GM18507 (cell line): ENCODE data around the gene CHD5.

Experiments
- DNase-seq: peaks from one replicate; pipeline ENCODE4 v3.0.0; 2011; ENCODE audit warnings: low read depth; ENCODE audit not compliant: insufficient read length; ENCODE audit errors: extremely low spot score
- FAIRE-seq: peaks from 2 replicates; lab custom pipeline; 2011; peaks lifted over from hg19 to GRCh38; lab: Jason Lieb, UNC

Gene CHD5

GRCh38 chr1:6105218-6105679 is 74.9 kb downstream of the CHD5 start:
- DNase-seq, result no peak
- no peak for FAIRE-seq

- DNase-seq (no peak), FAIRE-seq (no peak)
These were observed 75.5 kb downstream of the CHD5 start for GRCh38 chr1:6104631-6105030.

DNA sequence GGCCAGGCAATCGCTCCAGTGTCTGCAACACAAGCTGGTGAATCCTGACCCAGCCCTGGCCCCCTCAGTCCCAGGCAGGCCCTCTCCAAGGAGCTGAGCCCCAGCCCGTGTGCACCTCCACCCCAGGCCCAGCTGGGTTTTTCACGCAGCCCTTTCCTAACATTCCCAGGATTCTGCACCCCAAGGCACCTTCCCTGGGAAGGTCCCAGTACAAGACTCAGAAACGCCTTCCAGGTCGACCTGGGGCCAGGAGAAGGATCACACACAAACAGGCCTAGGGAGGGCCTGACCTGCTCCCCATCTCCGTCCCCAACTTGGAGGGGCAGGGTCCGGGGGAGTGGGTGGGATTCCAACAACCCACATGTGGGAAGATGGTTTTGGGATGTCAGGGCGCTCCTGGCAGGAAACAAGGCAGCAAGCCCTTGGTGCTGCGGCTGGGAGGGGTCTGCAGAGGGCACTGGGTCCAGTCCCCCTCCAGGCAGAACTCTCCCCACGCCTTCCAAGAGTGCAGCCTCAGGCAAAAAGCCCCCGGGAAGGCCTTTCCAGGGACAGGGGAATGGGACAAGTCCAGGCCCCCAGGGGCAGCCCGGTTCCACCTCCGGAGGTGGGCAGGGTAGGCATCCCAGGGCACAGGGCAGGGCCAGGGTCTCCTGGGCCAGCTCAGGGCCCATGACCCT is 76.1 kb downstream of the CHD5 start:
- no peak for FAIRE-seq
- DNase-seq, result no peak

DNA sequence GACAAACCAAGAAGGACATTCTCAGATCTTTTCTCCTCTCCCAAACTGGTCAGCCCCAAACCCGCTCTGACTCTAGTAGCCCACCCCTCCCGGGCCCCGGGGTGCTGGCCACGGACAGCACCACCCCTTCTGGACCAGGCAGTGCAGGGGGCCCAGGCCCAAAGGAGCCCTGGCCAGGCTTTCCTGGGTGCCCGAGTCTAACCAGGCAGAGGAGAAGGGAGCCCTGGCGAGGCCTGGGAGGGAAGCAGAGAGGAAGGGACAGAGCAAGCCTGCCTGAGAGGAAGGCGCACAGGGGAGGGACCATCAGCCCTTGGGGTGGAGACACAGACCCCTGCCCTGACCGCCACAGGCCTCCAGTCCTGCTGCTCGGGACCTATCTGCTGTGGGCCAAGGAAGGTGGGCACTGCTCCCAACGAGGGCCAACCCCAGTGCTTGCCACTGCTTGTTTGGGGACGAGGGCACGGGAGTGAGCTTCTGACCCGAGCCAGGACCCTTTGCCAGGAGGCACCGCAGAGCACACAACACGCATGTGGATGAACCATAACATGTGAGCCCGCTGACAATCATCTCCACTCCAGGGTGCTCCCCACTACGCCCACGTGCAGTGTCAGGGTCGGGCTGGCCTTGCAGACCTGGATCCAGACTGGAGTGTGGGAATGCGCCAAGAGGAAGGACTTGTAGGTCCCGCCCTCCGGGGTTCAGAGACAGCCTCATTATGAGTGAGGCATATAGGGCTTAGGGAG is 76.8 kb downstream of the CHD5 start:
- no peak for DNase-seq
- FAIRE-seq, result no peak

GRCh38 chr1:6102532-6102845 is 77.6 kb downstream of the CHD5 start:
- DNase-seq, result no peak
- FAIRE-seq, result no peak

GRCh38 chr1:6101826-6102531 is 78.1 kb downstream of the CHD5 start:
- DNase-seq (no peak), FAIRE-seq (no peak)

DNA sequence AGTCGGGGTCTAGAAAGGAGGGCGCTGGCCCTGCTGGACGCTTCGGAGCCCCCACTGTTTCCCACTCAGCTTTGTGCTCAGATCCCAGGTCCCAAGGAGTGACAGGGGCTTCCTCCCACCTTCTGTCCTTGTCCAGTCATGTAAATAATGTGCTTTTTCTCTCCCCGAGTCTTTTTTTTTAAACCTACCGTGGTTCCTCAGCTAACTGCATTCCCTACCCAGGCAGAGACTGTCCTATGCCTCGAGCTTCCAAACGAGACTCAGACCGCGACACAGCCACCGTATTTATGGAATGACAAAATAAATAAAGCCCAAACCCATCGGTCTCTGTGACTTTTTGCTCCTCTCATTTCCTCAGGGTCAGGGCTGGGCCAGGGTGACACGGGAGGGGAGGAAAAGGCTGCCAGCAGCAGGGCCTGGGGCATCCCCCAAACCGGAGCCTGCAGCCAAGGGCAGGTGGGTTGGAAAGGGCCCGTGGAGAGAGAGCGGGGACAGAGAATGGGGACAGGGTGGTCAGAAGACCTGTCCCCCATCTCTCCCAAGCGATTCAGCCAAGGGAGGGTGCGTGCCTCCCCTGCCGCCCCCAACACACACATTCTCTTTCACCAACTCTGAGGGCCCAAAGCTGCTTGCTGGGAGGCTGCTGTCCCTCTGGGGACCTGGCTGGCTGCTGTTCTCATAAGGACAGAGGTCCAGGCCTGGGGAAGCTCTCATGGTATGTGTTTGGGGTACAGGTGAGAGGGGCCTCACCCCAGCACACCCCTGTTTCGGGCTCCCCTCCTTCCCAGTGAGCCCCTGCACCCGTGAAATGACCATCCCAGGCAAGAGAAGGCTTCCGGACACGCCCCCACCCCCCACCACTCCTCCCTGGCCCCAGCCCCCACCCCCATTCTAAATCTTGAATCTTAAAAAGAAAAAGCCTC is 79.0 kb downstream of the CHD5 start:
- DNase-seq, result no peak
- FAIRE-seq, result no peak

GRCh38 chr1:6099787-6100765 is 80.0 kb downstream of the CHD5 start:
- DNase-seq (no peak), FAIRE-seq (no peak)

DNA sequence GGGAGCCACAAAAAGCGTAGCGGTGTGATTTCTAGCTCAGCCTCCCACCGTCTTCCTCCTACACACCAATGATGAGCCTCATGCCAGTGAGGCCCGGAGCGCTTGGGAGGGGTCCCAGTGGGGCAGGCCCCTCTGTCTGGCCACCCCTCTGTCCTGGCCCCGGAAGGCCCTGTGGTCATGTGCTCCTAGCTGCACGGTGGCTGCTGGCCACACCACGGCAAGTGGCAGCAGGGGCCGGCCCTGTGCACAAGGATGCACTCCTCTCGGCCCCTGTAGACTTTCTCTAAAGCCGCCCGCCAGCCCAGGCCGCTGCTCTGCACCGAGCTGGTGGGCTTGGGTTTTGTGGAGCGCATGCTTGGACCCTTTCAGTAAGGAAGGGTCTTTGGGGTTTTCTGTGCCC is 80.8 kb downstream of the CHD5 start:
- DNase-seq, result no peak
- no peak for FAIRE-seq

- DNase-seq (no peak), FAIRE-seq (no peak)
These were observed 81.6 kb downstream of the CHD5 start for GRCh38 chr1:6098303-6099215.

GRCh38 chr1:6097824-6098223 is 82.3 kb downstream of the CHD5 start:
- DNase-seq (no peak), FAIRE-seq (no peak)

DNA sequence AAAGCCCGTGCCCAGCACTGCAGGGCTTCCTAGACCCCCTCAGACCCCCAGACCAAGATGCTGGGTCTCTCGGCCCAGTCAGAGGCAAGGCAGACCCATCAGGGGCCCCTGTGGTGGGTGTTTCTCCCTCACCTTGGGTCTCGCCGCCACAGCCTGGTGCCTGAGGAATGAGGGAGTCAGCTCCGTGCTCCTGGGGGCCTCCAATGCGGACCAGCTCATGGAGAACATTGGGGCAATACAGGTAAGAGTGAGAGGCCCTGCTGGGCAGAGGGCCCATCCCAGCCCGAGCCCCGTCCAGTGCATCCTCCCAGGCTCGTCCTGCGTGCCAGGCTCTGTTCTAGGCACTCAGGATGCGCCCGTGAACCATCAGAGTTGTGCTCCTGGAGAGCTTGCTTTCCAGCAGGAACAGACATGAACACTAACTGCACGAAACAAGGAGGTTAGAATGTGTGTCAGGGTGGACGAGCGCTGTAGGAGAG is 83.0 kb downstream of the CHD5 start:
- no peak for DNase-seq
- FAIRE-seq, result no peak

DNA sequence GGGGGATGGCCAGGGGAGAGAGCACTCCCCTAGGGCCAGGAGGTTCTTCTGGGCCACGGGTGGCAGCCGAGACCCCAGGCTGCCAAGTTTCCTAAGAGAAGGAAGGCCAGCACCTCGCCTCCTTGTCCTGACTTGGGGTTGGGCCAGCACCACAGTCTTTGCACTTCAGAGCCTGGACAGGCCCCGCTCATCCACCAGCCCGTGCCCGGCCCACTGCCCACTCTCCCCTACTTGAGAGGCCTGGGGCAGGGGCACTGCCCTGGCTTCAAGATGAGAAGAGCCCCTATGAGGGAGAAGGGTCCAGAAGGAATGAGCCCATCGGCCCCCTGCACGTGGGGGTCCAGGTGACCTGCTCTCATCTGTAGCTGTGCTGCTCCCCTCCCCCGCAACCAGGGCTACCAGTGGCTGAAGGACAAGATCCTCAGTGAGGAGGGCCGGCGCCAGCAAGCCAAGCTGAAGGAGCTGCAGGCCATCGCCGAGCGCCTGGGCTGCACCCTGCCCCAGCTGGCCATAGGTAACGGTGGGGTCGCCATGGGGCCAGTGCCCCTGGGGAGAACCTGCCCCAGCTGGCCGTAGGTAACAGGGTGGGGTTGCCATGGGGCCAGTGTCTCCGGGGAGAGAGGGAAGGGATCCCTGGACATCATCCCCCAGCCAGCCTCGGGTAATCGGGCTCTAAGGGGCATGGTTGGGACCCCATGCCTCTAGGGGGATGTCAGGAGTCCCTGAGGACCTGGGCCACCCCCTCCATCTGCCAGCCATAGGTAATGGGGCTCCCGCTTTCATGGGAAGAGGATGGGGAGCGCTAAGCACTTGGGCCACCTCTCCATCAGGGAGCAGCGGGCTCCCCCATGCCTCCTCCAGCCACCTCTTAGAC is 83.6 kb downstream of the CHD5 start:
- DNase-seq, result no peak
- FAIRE-seq, result no peak

GRCh38 chr1:6095511-6096242 is 84.4 kb downstream of the CHD5 start:
- no peak for FAIRE-seq
- no peak for DNase-seq

- FAIRE-seq (no peak), DNase-seq (no peak)
These were observed 85.2 kb downstream of the CHD5 start for GRCh38 chr1:6094801-6095505.
